SU-DHL-6 (cell line): Measurements from ENCODE around the gene C2orf72.

Experiments
- CTCF ChIP-seq: fragments of 200-600 bp; sonication (generic); IDR thresholded peaks from one replicate; pipeline ENCODE4 v1.5.1; 2017; ENCODE audit warnings: antibody characterized with exemption, mild to moderate bottlenecking, low read length, moderate library complexity; ENCODE audit not compliant: insufficient read depth, poor library complexity, severe bottlenecking
- EZH2phosphoT487 ChIP-seq: fragments of 200-600 bp; sonication (generic), shearing (Covaris generic); conservative IDR thresholded peaks from 2 replicates; pipeline ENCODE4 v1.6.1; 2018; ENCODE audit warnings: mild to moderate bottlenecking, antibody characterized with exemption, low read length, moderate library complexity, mixed read lengths

GRCh38 chr2:231036131-231036530, 1.2 kb upstream of the C2orf72 start:
- TF ChIP-seq CTCF: no peak
- TF ChIP-seq EZH2phosphoT487: no peak
